MM.1S (cell line): ENCODE measurements around the gene PTPN18.

Source experiments
- EZH2 ChIP-seq: fragments of 300-600 bp; sonication (generic); optimal IDR thresholded peaks from 2 replicates; pipeline ENCODE3; 2017; ENCODE audit warnings: low read depth, mild to moderate bottlenecking, antibody characterized with exemption, low read length, mixed read lengths
- EZH2phosphoT487 ChIP-seq: fragments of 300-600 bp; sonication (generic); IDR thresholded peaks from 2 replicates; pipeline ENCODE4 v1.6.1; 2018; ENCODE audit warnings: antibody characterized with exemption, low read length
- TF ChIP-seq, protein P1 (sequence below): fragments of 300-600 bp; sonication (generic); IDR thresholded peaks from 2 replicates; pipeline ENCODE4 v1.5.1; 2016; ENCODE audit warnings: antibody characterized with exemption, low read length, mixed read lengths

GRCh38 chr2:130345611-130346010 is 10.2 kb upstream of the PTPN18 start:
- TF ChIP-seq EZH2 (no peak), EZH2phosphoT487 (no peak)
- TF ChIP-seq, protein P1, sequence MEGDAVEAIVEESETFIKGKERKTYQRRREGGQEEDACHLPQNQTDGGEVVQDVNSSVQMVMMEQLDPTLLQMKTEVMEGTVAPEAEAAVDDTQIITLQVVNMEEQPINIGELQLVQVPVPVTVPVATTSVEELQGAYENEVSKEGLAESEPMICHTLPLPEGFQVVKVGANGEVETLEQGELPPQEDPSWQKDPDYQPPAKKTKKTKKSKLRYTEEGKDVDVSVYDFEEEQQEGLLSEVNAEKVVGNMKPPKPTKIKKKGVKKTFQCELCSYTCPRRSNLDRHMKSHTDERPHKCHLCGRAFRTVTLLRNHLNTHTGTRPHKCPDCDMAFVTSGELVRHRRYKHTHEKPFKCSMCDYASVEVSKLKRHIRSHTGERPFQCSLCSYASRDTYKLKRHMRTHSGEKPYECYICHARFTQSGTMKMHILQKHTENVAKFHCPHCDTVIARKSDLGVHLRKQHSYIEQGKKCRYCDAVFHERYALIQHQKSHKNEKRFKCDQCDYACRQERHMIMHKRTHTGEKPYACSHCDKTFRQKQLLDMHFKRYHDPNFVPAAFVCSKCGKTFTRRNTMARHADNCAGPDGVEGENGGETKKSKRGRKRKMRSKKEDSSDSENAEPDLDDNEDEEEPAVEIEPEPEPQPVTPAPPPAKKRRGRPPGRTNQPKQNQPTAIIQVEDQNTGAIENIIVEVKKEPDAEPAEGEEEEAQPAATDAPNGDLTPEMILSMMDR = no peak
